ENCODE measurements around the gene SLC39A11.

GRCh38 chr17:72833128-72833765, 259.2 kb downstream of the SLC39A11 start:
- TF ChIP-seq CTCF (IDR thresholded peaks at IDR 0.05) (no peak), POLR2A (IDR thresholded peaks at IDR 0.05) (no peak)

All from esophagus squamous epithelium (tissue), 4 donors.